HT-29 (cell line): ENCODE measurements around the gene ATXN1. TPM values are rescaled to one million over a fixed set of nuclear protein-coding genes. Genes with fewer than 3 reads are reported as not detected.
"Not testable (repeated sequence)": the region's sequence is repeated elsewhere in the genome, so short reads cannot be mapped to it uniquely, and the experiment has no call there.

Experiments
- DNase-seq: peaks from one replicate; pipeline ENCODE4 v3.0.0-alpha.2; 2015; ENCODE audit warnings: low spot score
- total RNA-seq: library from RNA; depleted of rRNA; stranded (reverse); fragments of >200 nt; shearing (Covaris generic); gene quantifications from 2 replicates; pipeline ENCODE4 v1.2.3, GENCODE V29; 2014

The ATXN1 gene
- total RNA-seq, 1 experiment from 2014 or later, result 39.1 TPM

DNA sequence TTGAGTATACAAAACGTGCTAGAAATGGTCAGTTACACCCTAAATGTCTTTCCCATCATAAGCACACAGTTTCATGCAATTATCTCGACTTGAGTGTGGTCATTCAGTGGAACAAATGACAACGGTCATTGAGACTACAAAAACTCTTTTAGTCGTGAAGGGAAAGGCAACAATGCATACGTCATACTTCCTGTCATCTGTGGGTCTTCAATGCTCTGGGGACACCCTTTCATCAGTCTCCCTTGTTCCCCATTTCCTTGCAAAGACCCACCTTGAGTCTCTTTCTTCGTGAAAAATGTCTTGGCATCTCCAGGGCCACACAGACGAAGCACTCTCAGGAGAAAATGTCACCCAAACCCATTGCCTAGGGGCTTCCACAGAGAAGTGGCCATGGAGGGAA lies 284.4 kb downstream of the ATXN1 start:
- no peak for DNase-seq

DNA sequence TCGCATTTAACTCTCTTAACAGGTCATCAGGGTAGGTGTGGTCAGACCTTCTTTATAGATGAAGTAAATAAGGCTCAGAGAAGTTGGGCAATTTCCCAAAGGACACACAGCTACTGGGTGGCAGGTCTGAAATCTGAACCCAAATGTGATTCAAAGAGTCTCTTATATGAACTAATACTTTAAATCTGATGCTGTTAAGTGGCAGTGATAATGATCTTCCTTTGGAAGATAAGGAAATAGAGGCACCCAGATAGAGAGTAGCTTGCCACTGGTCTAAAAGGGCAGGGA lies 285.8 kb downstream of the ATXN1 start:
- no peak for DNase-seq

DNA sequence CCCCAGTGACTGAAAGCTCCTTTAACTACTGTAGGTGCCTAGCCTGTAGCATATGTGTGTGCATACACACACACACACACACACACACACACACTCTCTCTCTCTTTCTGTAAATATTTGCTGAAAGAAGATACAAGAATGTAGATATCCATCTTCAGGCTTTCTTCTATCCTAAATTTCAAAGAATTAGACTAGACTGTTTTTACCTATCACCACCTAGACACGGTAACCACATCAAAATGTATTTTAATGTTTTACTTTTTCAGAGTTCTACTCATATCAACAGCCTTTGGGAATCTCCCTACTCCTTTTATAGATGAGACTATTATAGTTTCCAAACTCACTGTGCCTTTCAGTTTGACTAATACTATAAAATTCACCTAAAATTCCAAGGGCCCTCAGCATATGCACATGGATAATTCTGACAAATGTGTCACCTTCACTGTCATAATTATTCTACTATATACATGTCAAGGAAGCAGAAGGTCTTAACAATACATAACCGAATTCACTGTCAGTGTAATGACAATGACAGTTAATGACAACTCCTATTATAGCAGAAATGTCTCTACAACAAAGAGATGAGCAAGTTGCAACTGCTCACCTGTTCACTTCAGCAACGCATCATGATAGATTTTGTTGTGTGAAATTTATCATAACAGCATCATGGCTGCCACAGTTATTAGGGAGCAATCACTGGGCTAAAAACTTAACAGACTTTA lies 286.3 kb downstream of the ATXN1 start:
- no peak for DNase-seq

DNA sequence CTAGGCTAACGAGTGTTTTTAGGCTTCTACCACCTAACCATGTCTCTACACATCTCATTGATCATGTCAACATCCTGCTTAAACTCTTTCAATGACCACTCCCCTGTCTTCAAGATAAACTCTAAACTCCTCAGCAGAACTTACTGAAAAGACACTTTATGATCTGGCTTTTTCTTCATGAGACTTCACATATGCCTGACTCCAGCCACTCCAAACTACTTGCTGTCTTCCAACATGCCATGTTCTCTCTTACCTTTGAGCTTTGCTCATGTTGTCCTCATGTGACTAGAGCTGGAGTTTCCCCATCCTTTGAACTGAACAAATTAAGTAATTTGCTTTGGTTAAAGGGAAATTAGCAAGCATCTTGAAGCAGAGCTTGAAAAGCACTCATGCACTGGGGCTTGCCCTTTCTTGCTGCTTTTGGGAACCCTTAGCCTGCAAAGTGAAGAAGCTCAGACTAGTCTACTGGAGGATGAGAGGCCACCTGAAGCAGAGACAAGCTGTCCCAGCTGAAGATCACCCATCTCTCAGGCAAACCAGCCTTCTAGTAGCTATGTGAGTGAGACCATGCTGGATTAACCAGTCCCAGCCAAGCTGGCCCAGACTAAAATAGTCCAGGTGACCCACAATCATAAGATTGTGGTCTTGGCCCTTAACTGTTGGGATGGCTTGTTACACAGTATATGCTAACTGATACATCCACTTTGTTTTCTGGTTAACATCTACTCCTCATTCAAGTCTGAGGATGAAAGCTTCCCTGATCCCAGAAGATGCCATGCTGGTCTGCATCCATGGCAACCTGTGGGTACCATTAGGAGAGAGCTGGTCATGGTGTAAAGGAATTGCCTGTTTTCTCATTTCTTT lies 287.1 kb downstream of the ATXN1 start:
- DNase-seq, result no peak

DNA sequence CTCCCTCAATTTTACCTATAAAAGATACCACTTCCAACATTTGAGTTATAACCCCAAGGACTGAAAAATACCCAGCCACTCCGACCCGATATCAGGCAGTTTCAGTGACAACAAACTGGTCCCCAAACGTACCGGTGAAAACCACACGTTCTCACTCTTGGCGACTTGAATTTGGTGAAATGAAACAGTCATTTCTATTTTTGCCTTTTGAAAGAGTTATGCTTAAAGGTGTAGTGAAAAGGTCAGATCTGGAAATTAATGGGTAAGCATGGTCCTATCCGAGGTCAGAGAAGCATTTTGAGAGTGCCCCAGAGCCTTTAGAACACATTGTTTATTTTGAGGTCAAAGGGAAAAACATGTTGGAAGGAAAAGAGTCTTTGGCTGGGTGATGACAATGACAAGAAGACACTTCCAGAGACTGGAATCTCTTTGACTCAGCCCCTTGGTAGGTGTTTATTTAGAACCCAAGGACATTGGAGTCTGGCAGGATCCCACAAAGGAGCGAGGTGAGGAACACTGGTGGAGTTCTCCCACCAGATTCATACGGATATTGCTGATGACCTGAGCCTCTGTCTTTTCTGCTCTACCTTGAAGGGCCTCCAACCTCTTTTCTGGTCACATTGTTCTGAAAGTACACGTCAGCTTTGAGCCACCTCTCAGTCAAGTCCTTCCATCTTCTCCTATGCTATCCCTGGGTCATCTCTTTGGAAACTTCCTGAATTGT lies 287.9 kb downstream of the ATXN1 start:
- DNase-seq, result no peak

DNA sequence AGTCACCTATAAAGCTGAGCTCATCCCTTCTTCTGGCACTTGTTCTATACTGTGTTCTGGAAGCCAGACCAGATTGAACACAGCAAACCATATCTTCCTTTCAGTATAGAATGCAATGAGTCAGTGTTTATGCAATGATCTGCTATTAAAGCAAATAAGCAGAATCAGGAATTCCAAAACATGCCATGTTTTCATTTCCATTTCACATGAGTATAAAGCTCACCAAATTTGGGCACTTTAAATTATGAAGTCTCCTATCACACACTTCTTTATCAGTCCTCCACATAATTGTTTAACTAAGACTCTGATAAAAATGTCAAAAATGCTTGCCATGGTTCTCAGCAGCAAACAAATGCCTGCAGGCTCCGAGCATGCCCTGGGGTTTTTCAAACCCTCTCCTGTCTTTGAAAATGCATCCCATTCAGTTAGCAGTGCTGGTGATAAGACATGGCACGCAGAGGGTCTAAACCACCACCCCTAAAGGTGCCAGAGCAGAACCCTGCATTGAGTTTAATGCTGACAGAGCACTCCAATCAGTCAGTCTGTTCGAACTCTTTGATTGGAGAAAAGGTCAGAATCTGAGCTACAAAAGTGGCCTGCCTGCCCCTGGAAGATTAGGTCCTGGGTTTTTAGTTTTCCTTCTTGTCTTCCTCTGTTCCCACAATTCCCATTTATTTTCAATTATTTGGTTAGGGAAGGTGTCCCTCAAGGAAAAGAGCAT lies 288.8 kb downstream of the ATXN1 start:
- no peak for DNase-seq

DNA sequence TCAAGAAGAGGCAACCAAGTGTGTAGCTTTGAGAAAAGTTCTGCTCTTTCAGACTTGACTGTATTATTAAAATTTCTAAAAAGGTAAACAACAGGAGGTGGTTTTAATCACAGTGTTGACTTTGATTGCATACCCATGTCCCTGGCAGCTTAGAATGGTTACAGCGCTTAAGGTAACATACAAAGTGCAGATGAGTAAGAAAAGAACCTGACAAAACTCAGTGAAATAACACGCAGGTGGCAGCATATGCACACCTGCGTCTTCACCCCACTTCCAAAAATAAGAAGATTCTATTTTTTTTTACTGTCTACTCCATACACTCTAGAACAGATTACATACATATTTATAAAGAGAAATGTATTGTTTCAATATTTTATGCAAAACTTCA lies 289.4 kb downstream of the ATXN1 start:
- DNase-seq, result no peak

DNA sequence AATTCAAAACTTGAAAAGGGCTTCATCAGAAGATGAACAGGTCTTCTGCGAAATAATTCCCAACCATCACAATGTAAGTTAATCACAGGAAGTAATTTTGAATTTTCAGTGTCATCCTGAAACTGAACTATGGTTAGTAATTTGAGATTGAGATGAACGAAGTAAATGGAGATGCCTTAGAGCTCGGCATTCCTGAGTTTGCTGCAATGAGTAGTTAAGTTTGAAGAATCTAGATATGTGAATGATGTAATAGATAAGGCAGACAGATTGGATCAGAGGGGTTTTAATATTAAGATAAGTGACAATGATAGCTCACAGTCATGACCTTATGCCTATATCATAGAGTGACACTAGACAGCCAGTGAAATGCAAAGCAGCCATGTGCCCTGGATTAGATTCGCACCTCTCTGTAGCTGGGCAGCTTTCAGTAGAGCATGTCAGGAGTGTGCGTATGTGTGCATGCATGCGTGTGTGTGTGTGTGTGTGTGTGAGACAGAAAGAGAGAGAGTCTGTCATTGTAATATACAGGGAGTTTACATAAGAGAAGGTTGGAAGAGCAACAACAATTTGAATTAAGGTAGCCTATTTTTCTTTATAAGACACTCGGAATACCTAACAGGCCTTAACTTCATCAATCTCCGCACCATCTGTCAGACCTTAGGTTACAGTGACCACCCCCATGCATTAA lies 289.9 kb downstream of the ATXN1 start:
- no peak for DNase-seq

DNA sequence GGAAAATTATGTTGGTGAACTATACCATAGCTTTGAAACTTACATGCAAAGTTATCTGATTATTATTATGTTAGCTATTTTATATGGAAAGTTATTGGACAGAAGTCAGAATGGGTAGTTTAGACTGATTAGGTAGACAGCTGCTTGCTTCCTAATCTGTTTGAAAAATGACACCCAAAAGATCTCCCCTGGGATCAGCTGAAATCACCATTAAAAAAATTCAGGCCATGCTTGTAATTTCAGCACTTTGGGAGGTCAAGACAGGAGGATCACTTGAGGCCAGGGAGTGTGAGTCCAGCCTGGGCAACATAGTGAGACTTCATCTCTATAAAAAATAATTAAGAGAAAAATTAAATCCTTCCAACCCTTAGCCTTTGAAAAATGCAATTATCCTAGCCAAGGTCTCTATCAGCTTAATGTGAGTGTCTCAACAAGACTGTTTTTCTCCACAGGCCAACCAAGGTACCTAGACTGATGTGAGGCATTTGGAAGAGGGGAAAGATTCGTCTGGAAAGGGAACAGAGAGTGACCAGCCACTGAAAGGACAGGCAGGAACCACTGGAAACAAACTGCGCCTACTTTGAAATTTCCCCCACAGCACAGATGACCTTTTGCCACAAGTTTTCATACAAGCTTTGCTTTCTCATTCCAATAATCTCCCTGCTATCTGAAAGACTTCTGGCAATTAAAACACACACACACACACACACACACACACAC lies 290.6 kb downstream of the ATXN1 start:
- DNase-seq, result no peak

DNA sequence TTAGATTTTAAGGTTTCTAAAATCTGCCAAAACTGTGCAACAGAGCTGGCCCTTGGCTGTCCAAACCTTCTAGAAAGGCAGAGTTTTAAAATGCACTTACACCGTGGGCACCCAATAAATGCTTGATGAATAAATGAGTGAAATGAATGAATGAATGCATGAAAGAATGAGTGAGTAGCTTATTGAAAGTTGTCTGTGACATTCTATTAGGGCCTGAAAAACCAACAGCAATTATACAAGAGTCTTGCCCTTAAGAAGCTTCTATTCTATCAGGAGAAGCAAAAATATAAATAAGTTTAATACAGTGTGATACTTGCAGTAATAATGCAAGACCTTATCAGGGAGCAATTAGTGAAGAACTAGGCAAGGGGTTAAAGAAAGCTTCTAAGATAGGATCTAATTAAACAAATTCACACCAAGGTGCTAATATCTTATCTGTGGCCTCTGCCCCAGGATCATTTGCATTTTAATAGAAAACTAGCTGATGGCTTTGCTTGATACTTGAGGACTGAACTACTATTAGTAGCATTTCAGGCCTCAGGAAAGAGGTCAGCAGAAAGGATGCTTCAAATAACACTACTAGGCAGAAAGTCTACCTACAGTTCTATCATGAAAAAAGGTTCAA lies 292.2 kb downstream of the ATXN1 start:
- DNase-seq, result no peak

DNA sequence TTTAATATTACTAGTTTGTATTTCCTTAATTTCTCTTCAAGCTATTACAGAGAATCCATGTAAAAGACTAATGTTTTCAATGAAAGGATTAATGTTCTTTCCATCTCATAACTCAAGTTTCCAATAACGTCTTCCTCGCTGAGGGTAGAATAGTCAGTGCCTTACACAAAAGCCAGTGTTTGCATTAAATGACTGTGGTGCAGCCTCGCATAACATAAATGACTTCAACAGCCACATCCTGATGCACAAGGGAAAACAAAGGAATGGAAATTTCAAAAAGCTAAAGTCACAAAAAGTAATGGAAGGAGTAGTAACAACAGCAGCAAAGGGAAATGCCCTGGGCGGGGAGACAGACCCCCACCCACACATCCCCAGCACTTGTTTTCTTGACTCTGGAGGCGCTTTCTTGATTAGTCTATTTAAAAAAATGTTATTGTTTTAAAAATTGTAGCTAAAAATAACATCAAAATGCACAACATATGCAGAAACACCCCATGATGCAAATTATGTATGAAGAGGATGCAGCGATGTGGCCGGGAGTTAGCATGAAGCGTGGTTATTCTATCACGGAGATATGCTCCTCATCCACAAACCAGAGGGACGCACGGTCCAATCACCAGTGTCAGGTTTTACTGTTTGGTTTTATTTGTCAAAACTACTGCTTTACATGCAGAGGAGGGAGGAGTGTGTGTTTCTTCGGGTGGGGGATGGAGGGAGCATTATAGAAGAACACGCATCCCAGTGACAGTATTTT lies 294.3 kb downstream of the ATXN1 start:
- no peak for DNase-seq

DNA sequence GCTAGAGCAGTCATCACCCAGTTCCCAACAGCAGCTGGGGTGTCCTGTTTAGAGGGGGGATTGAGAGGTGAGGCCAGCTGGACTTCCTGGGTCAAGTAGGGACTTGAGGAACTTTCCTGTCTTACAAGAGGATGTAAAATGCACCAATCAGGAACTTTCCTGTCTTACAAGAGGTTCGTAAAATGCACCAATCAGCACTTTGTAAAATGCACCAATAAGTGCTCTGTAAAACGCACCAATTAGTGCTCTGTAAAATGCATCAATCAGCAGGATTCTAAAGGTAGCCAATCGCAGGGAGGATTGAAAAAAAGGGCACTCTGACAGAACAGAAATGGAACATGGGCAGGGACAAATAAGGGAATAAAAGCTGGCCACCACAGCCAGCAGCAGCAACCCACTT lies 297.2 kb downstream of the ATXN1 start:
- DNase-seq, result no peak

DNA sequence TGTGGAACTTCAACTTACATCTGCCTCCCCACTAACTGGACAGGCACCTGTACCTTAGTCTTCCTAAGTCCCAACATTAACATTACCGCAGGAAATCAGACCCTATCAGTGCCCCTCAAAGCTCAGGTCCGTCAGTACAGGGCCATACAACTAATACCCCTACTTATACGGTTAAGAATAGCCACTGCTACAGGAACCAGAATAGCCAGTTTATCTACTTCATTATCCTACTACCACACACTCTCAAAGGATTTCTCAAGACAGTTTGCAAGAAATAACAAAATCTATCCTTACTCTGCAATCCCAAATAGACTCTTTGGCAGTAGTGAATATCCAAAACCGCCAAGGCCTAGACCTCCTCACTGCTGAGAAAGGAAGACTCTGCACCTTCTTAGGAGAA lies 298.0 kb downstream of the ATXN1 start:
- DNase-seq, result not testable (repeated sequence)

DNA sequence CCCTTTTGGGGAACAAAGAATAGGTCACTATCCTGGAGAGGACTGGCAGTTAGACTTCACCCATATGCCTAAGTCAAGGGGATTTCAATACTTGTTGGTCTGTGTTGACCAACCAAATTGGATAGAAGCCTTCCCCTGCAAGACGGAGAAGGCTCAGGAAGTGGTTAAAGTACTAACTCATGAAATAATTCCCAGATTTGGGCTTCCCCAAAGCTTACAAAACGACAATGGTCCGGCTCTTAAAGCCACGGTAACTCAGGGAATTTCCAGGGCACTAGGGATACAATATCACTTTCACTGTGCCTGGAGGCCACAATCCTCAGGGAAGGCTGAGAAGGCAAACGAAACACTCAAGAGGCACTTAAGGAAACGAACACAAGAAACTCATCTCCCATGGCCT lies 299.8 kb downstream of the ATXN1 start:
- DNase-seq, result no peak

DNA sequence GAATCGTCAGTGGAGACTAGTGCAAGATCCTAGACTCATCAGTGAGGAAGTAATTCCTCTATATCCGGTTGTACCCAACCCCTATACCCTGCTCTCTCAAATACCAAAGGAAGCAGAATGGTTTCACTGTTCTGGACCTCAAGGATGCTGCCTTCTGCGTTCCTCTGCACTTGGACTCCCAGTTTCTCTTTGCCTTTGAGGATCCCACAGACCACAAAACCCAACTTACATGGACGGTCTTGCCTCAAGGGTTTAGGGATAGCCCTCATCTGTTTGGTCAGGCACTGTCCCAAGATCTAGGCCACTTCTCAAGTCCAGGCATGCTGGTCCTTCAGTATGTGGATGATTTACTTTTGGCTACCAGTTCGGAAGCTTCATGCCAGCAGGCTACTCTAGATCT lies 301.8 kb downstream of the ATXN1 start:
- not testable (repeated sequence) for DNase-seq

DNA sequence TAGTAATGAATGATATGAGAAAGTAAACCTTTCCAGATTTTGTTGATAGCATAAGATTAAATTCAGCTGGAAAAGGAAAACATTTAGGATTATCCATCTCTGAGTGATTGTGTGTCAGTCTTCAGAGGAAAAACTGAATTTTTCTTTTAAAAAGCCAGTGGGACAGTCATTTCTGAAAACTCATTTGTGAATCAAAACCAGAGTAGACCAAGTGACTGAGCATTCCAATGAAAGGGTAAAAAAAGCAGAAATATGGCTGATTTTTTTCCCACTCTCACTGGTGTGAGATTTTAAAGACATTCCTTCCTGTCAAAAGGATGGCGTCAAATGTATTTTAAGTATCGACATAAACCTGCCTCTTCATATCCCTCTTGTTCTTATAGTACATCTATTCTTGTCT lies 308.9 kb downstream of the ATXN1 start:
- no peak for DNase-seq

DNA sequence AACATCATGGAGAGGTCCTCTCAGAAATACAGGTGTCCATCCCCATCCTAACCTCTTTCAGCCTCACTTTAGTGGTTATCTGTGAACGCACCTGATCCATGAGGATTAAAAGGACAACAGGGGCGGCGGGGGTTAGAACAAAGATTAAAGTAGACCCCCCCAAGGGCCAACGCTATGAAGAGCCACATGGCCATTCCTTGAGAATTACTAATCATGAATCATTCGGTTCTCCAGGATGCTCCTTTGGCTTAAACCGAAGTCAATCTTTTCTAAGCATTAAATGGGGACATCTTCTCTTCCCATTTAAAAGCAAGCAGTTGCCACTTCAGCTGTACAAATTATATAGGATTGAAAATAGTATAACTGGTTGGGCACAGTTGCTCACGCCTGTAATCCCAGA lies 310.4 kb downstream of the ATXN1 start:
- DNase-seq, result no peak

DNA sequence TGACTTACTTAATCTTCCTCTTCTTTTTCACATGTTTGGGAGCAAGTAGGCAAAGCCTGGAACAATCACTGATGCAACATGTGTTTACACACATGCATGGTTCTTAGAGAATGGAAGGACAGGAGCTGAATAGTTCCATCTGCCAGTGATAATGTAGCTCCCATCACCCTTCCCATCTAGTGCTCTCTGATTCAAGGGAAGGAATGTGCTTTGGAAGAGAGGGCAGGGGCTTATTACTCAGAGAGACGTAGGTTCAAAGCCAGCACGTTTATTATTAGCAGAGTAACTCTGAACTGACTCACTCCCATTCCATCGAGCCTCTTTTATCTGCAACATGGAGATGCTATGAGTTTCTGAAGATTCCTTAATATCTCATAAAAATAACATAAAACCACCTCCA lies 311.0 kb downstream of the ATXN1 start:
- DNase-seq, result no peak

DNA sequence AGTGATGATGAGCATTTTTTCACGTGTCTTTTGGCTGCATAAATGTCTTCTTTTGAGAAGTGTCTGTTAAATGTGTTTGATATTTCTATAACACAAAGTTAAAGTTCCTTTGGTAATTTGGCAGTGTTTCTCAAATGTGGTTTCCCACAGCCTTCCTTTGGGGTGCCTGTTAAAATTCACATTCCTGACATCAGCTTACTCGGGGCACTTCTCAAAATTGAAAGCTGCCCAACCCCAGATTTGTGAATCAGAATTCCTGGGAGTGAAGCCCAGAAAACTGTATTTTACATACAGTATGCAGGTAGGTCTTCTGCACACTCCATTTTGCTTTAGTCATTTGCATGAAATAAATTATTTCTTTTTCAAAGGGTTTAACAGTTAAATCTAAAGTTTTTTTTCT lies 315.0 kb downstream of the ATXN1 start:
- DNase-seq, result no peak

DNA sequence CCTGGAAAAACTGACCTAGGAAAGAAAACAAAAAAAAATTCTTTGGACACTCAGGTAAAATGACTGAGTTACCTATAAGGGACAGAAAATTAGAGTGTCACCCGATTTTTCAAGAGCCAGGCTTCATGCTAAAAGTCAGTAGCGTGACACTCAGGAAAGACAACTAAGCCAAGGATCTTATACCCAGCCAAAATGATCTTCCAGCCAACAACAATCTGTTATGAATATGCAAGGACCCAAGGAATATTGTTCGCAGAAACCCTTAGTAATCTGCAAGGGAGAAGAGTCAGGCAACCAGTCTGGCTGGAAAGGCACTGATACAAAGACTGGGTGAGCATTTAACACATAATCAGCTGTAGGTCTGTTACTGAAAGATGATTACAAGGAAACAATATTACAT lies 319.2 kb downstream of the ATXN1 start:
- no peak for DNase-seq
